ENCODE measurements around the gene CHPF.

The CHPF gene

DNA sequence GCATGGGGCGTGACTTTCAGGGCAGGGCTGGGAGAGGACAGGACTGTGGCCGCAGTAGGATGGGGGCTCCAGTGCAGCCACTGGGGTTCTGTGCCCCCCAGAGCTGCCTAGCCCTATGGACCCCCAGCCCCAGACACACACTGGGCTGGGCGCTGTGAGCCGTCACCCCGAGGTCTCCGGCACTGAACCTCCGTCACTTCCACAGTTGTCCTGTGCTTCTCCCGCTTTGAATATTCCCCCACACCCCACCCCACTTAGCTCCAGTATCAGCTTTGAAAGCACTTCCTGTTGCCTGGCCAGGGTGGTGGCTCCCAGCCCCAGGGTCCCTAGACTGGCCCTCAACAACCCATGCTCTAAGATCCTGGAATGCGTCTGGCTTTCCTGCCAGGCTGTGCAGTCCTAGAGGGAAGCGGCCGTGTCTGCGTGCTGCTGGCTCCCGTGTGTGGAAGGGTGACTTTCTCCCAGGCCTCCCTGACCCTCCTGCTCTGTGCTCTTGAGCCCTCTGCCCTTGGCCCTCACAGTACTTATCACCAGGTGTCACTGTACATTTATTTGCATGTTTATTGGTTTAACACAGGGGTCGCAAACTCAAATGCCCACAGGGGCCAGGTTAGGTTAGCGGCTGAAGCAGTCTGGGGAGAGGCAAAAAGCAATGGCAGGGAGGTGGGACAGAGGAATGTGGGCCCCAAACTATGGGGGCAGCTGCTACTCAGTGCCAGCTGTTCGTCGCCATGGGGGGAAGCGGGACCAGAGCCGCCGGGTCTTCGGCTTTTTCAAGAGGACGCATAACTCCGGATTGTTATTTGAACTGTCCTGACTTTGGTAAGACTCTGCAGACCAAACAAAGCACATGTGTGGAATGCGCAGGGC, 17.8 kb upstream of the CHPF start:
- TF ChIP-seq GATA3 (IDR thresholded peaks at IDR 0.05; ENCODE audit: low read depth, low read length) (no peak), GATA2 (IDR thresholded peaks at IDR 0.05; ENCODE audit: low read depth, low read length) (no peak)

DNA sequence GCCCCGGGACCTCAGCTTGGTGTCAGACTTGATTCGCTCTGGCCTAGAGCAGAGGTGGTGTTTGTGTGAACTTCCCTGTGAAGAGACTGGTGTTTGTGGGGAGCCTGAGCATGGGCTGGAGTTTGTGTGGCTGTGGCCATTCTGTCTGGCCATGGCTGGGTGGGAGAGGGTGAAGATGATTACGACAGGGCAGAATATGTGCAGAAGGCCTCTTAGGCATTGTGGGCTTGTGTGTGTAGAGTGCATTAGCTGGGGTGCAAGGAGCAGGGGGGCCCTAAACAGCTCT, 17.2 kb upstream of the CHPF start:
- no peak for TF ChIP-seq GATA2 (IDR thresholded peaks at IDR 0.05; ENCODE audit: low read depth, low read length)
- TF ChIP-seq GATA3 (IDR thresholded peaks at IDR 0.05; ENCODE audit: low read depth, low read length): no peak

DNA sequence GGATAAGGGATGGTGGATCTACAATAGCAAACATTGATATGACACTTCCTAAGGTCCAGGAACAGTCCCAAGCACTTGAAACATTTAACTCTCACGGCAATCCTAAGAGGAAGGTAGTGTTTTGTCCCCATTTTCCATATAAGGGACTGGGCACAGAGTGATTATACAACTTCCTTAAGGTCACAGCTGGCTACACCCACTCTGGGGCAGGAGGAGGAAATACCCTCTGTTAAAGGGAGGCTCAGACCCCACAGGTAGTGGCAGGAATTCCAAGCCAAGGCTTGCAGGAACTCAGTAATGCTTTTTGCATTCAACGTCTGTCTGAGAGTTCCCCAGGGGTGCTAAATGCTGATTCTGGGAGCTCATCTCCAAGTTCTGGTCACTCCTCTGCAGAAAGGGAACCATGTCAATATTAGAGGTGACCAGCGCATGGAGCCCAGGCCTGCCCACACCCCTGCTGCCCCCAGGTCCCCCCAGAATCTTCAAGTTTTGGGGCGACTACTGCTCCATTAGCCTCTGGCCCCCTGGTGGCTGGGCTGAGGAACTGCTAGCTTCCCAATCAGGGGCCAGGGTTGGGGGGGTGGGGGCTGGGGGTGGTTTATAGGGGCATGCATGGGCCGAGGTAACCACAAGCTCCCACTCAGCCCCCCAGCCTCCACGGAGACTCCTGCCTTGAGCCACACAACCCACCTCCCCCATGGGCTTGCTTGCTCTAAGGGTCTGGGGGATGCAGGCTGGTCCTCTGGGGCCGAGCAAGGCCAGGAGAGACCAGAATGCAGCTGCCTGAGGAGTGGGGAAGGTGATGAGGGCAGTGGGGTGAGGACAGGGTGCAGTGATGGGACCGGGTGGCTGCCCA, 16.7 kb upstream of the CHPF start:
- TF ChIP-seq GATA2 (IDR thresholded peaks at IDR 0.05; ENCODE audit: low read depth, low read length): no peak
- TF ChIP-seq GATA3 (IDR thresholded peaks at IDR 0.05; ENCODE audit: low read depth, low read length): no peak

DNA sequence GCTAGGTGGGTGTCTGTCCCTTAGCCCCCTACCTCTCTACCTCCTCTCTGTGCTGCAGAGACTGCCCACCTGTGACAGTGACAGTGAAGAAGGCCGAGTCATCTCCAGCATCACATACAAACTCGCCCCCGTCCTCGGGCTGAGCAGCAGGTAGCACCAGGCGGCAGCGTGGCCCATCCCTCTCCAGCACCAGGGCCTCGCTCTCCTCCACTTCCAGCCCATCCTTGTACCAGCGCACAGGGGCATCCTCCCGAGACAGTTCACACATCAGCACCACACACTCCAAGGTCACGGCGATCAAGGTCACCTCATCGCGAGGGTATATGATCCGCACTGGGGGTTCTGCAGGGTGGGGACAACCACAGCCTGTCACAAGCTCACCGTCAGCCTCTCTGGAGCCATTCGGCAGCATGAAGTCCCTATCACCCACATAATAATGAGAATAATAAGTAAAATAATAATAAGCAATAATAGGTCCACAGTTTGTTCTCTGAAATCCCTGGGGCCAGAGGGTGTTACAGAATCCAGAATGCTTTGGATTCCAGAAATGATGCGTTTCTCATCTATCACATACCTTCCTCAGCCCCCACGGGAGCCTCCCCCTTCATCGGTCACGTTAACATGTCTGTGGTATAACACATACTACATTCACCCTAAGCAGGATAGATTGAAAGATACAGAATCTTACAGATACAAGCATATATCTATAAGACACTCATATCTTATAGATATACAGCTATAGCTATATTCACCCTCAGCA, 15.7 kb upstream of the CHPF start:
- no peak for TF ChIP-seq GATA3 (IDR thresholded peaks at IDR 0.05; ENCODE audit: low read depth, low read length)
- TF ChIP-seq GATA2 (IDR thresholded peaks at IDR 0.05; ENCODE audit: low read depth, low read length): no peak

DNA sequence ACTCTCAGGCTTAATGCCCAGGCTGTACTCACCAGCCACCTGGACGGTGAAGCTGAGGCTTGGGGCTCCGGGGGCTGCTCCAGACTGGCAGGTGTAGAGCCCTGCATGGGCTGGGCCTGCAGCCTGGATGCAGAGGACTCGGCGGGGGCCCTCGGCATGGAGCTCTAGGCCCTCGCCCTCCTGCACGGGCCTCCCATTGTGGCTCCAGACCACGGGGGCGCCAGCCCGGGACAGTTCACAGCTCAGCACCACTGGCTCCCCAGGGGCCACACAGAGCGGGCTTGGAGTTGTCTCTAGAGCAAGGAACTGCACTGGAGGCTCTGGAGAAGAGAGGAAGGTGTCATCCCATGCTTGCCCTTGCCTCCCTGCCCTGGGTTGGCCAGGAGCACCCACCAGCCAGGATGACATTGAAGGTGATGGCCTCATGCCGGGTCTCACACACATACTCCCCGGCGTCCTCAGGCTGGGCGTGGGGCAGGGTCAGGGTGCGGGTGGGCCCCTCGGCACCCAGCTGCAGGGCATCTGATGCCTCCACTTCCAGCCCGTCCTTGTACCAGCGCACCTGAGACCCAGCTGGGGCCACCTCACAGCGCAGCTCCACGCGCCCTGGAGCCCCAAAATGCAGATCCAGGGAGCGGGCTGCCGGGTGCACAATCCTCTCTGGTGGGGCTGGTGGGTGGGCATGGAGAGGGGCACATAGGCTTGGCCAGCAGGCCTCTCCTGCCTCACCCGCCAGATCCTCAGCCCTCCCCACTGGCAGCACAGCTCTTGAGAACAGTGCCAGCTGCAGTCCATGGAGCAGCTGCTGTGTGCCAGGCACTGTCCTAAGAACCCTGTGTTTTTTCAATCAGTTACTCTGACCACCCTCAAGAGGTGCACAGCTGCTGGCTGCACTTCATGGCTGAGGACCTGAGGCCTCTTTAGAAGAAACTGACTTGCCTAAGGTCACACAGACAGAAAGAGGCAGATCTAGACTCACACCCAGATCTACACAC, 14.5 kb upstream of the CHPF start:
- TF ChIP-seq GATA3 (IDR thresholded peaks at IDR 0.05; ENCODE audit: low read depth, low read length) (no peak), GATA2 (IDR thresholded peaks at IDR 0.05; ENCODE audit: low read depth, low read length) (no peak)

GRCh38 chr2:219557320-219557719, 13.7 kb upstream of the CHPF start:
- TF ChIP-seq GATA3 (IDR thresholded peaks at IDR 0.05; ENCODE audit: low read depth, low read length) (no peak), GATA2 (IDR thresholded peaks at IDR 0.05; ENCODE audit: low read depth, low read length) (no peak)

- TF ChIP-seq GATA3 (IDR thresholded peaks at IDR 0.05; ENCODE audit: low read depth, low read length): no peak
- TF ChIP-seq GATA2 (IDR thresholded peaks at IDR 0.05; ENCODE audit: low read depth, low read length): no peak
These were observed 12.8 kb upstream of the CHPF start for GRCh38 chr2:219556413-219556812.

DNA sequence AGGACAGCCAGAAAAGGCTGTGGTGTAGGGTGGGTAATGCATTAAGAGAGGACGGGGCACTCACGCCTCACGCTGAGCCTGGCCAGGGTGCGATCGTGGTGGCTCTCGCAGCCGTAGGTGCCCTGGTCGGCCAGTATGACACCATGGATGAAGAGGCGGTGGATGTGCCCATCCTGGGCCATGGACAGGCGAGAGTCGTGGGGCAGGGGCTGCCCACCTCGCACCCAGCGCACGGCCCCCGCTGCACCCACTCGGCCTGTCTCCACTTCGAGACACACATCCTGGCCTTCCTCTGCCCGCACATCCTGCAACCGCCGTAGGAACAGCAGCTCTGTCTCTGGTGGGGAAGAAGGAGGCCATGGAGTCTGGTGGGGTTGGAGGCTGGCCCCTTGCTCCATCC, 12.3 kb upstream of the CHPF start:
- TF ChIP-seq GATA3 (IDR thresholded peaks at IDR 0.05; ENCODE audit: low read depth, low read length) (no peak), GATA2 (IDR thresholded peaks at IDR 0.05; ENCODE audit: low read depth, low read length) (no peak)

DNA sequence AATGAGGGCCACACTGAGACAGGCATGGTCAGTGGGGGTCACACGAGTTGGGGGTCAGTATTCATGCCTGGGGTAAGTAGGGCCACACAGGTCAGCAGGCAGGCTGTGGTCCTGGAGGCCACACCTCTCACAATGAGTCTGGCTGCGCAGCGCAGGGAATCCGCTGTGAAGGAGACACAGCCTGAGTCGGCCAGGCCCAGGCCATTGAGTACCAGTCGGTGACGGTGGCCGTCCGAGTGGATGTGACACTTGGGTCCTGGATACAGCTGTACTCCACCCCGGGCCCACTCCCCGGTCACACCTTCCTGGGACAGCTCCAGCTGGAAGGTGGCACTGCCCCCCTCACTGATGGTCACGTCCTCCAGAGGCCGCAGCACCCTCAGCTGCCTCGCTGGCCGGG, 10.7 kb upstream of the CHPF start:
- TF ChIP-seq GATA2 (IDR thresholded peaks at IDR 0.05; ENCODE audit: low read depth, low read length): no peak
- no peak for TF ChIP-seq GATA3 (IDR thresholded peaks at IDR 0.05; ENCODE audit: low read depth, low read length)

DNA sequence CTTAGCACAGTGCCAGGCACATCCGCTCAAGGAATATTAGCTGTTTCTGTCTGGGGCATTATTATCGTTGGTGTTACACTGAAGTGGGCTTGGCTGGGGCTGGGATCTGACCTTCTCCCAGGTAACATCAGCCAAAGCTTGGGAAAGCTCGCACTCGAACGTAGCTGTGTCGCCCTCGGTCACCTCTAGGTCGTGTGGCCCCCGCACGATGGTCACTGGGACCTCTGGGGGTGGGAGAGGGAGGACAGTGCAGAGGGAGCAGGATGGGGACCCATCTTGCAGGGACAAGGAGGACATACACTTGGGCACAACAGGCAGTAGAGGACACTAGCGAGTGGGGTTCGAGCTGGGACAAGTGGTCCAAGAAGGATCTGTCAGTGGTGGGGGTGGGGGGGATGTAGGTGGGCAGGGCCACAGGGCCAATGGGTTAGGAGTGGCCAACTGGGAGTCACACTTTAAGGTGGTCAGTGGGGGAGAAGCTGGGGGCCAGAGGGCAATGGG, 9.9 kb upstream of the CHPF start:
- TF ChIP-seq GATA2 (IDR thresholded peaks at IDR 0.05; ENCODE audit: low read depth, low read length) (no peak), GATA3 (IDR thresholded peaks at IDR 0.05; ENCODE audit: low read depth, low read length) (no peak)

- TF ChIP-seq GATA2 (IDR thresholded peaks at IDR 0.05; ENCODE audit: low read depth, low read length) (no peak), GATA3 (IDR thresholded peaks at IDR 0.05; ENCODE audit: low read depth, low read length) (no peak)
These were observed 9.5 kb upstream of the CHPF start for GRCh38 chr2:219553168-219553417.

DNA sequence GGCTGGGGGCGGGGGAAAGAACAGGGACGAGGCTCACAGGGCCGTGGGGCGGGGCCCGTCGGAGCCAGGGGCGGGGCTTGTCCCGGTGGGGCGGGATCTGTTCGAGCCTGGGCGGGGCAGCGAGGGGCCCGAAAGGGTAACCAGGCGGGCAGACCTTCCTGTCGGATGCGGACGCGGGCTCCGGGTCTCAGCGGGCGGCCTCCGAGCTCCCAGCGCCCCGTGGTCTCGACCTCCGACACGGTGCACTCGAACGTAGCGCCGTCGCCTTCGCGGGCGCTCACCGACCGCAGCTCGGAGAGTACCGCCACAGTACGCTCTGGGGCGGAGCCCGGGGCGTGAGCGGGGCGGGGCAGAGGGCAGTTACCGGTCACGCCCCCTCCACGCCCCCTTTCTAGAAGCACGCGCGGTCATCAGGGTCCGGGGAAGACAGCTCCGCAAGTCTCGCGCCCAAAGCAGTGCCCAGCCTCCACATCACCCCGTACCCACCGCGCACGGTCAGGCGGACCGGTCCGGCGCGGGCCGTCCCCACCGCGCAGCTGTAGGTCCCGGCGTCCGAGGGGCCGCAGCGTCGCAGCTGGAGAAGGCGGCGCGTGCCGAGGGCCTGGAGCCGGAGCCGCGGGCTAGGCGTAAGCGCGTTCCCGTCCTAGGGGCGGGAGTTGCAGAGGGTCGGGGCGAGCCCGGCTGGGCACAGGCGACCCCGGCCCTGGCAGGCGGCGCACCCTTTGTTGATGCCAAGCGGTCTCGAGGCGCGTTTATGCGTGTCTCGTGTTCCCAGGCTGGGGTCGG, 9.0 kb upstream of the CHPF start:
- TF ChIP-seq GATA2 (IDR thresholded peaks at IDR 0.05; ENCODE audit: low read depth, low read length): no peak
- TF ChIP-seq GATA3 (IDR thresholded peaks at IDR 0.05; ENCODE audit: low read depth, low read length): no peak

Measured in SH-SY5Y (cell line).